ENCODE data around the gene PANX2.

GRCh38 chr22:50216684-50217520 lies 46.4 kb downstream of the PANX2 start:
- TF ChIP-seq CTCF (IDR thresholded peaks at IDR 0.05; ENCODE audit: low read length) (no peak), EZH2 (IDR thresholded peaks at IDR 0.05; ENCODE audit: borderline replicate concordance, low read length) (no peak)

All from OCI-LY1 (cell line).